ENCODE measurements around the gene DMD. TPM values are rescaled to one million over a fixed set of nuclear protein-coding genes. Genes with fewer than 3 reads are reported as not detected.
A peak's percentile ranks its signal among the peaks of the same experiment; 100 is the strongest.

DMD gene
- total RNA-seq, 1 donor from 2014 or later = 143 TPM

DNA sequence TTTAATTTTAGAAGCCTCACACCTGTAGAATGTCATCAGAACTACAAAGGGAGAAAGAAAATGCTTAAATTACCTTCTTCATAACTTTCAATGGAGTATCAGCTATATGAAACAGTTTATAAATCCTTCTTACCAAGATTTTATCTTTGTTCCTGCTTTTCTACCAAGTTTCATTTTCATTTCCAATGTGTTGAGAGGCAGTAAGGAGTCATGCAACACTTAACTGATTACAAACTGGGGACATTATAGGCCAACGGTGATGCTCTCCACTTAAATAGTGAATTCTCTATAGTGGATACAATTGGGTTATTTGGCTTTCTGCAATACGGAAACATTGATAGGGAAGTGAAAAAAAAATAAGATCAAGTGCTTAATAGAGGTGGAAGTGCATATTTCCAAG lies 1994.3 kb downstream of the DMD start:
- Histone ChIP-seq H3K4me3 (no peak overlapping the region), H3K27ac (replicated peaks) (peak overlapping the region; percentile 23), H3K4me1 (peaks cover 43% of the 10 kb centered on the region), H3K9me3 (replicated peaks) (no peaks in the 10 kb centered on the region), H3K27me3 (ENCODE audit: low read depth) (no peaks in the 10 kb centered on the region), H3K36me3 (no peaks in the 10 kb centered on the region)
- no peak for TF ChIP-seq CTCF (IDR thresholded peaks at IDR 0.05; ENCODE audit: borderline replicate concordance)
- no peak for DNase-seq
- intact Hi-C loops (cut with micrococcal nuclease) = no loop called here

DNA sequence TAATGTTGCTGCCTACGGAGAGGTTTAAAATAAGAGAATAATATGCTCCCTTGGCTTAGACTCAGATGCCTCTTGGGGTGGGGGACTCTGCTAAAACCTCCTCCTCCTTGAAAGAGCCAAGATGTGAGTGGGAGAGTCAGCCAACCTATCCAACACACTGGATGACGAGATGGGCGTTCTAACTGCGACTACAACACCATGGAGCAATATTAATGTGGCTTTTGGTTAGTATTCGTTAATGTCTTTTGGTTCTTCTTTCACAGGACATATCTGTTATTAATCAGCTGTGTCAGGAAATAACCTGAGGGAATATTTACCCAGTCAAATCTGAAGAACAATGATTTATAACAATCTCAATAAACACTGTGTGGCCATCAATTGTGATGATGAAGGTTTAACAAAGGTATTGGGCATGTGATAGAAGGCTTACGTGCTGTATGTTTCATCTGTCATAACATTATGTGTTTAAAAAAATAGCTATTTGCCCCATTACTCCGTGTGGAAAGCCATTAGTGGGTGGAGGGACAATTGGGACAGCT lies 1996.0 kb downstream of the DMD start:
- intact Hi-C loops (cut with micrococcal nuclease) = no loop called here
- Histone ChIP-seq H3K27ac (replicated peaks) (no peak overlapping the region), H3K36me3 (no peaks in the 10 kb centered on the region), H3K27me3 (ENCODE audit: low read depth) (no peaks in the 10 kb centered on the region), H3K4me1 (peaks cover 32% of the 10 kb centered on the region), H3K4me3 (no peak overlapping the region), H3K9me3 (replicated peaks) (no peaks in the 10 kb centered on the region)
- TF ChIP-seq CTCF (IDR thresholded peaks at IDR 0.05; ENCODE audit: borderline replicate concordance) = no peak
- DNase-seq = no peak

DNA sequence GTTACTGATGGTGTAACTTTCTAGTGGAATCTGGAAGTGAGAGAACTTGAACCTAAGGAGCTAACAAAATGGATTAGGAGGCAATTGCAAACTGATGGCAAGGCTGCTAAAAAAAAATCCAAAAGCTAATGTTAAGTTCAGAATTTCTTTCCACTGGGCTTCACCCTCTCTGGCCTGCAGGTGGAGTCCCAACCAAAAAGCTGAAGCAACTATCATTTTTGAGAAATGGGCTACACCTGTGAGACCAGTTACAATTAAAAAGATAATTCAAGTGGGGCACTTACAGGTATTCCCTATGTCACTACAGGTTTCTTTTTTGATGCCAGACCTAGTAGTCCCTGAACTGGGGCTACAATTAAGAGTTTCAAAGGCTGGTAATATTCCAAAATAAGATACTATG lies 1997.4 kb downstream of the DMD start:
- intact Hi-C loops (cut with micrococcal nuclease) = no loop called here
- Histone ChIP-seq H3K36me3 (no peaks in the 10 kb centered on the region), H3K27me3 (ENCODE audit: low read depth) (no peaks in the 10 kb centered on the region), H3K9me3 (replicated peaks) (no peaks in the 10 kb centered on the region), H3K4me3 (no peak overlapping the region), H3K4me1 (peaks cover 29% of the 10 kb centered on the region), H3K27ac (replicated peaks) (no peak overlapping the region)
- no peak for DNase-seq
- peak; percentile 57 for TF ChIP-seq CTCF (IDR thresholded peaks at IDR 0.05; ENCODE audit: borderline replicate concordance)

DNA sequence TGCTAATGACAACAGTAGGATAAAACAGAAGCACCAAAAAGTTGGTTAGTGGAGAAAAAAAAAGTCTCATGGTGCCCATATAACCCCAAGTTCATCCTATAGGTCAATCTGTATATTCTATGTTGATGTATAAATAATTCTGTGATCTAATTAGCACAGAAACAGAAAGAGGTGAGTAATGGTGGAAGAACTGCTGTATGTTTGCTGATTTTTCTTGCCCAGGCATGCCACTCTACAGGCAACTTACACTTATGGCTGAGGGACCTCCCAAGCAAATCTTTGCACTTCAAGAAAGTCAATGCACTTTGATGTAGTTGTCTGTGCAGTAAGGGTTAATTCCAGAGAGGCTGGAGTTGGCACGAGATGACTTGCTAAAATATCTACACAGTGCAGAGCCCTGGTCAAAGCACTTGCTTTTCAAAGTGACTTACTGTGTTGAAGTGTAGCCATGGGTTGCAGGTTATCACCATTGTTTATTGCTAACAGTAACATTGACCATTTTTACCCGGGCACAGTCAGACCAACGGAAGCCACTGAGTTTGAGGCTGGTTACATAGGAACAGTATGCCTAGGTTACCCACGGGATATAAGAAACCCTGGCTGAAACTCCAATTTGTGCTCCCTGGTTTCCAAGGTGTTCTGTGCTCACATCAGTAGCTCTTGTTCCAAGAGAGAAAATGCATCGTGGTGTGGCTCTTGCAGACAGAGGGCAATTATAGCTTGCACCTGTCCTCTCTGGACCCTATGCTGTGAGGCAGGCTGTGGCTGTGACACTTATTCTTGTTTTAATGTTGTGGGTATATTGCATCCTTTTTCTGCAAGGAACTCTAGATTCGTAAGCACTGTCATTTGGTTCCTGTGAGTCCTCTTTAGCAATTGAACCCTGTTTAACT lies 1998.2 kb downstream of the DMD start:
- intact Hi-C loops (cut with micrococcal nuclease) = no loop called here
- no peak for TF ChIP-seq CTCF (IDR thresholded peaks at IDR 0.05; ENCODE audit: borderline replicate concordance)
- H3K27ac ChIP-seq (replicated peaks) = no peak overlapping the region
- no peak overlapping the region for H3K4me3 ChIP-seq
- DNase-seq = no peak
- peaks cover 28% of the 10 kb centered on the region for H3K4me1 ChIP-seq
- no peaks in the 10 kb centered on the region for H3K27me3 ChIP-seq (ENCODE audit: low read depth)
- H3K36me3 ChIP-seq = no peaks in the 10 kb centered on the region
- H3K9me3 ChIP-seq (replicated peaks) = no peaks in the 10 kb centered on the region

DNA sequence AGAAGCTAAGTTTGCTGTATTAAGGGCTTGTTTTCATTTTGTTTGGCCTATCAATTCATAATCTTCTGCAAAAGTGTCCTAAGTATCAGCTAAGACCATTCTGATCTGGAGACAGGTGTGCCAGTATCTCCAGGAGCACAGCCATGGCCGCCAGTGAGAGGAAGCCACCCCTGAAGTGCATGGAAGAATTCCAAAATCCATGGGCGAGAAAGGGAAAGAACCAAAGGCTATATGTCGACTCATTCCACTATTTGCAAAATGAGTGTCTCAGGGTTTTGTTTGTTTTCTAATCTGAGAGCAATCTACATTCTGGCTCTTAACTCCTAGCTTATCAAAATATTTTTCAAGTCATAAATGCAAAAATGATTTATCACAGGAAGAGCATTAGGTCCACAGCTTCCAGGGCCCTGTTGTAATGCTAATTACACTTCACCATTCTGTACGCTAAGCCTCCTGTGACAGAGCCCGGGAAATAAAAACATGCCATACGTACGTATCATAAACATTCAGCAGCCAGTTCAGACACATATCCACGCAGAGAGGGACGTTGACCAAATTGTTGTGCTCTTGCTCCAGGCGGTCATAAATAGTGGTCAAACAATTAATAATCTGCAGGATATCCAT lies 2002.2 kb downstream of the DMD start:
- Histone ChIP-seq H3K9me3 (replicated peaks) (no peaks in the 10 kb centered on the region), H3K4me3 (no peak overlapping the region), H3K27ac (replicated peaks) (no peak overlapping the region), H3K27me3 (ENCODE audit: low read depth) (no peaks in the 10 kb centered on the region), H3K4me1 (peaks cover 12% of the 10 kb centered on the region), H3K36me3 (no peaks in the 10 kb centered on the region)
- DNase-seq = no peak
- TF ChIP-seq CTCF (IDR thresholded peaks at IDR 0.05; ENCODE audit: borderline replicate concordance) = no peak
- intact Hi-C loops (cut with micrococcal nuclease) = no loop called here
